HCT116 (cell line): ENCODE measurements around the gene CLEC17A. TPM values are rescaled to one million over a fixed set of nuclear protein-coding genes. Genes with fewer than 3 reads are reported as not detected.
"Not testable (repeated sequence)": the region's sequence is repeated elsewhere in the genome, so short reads cannot be mapped to it uniquely, and the experiment has no call there.

Experiments
- ATAC-seq: fragments of 200-7000 bp; cut with Tn5 transposase; 2 replicates; pipeline ENCODE4 v1.9.1; 2020; ENCODE audit warnings: mild to moderate bottlenecking, moderate library complexity
- BruUV-seq: library from RNA; stranded (reverse); fragments of 400-500 nt; replicated peaks from 2 replicates; lab custom pipeline; 2021; lab: Mats Ljungman, UMichigan
- CTCF ChIA-PET: fragments of 300-600 bp; sonication (Branson Sonifier 250); formaldehyde crosslinking; loops from one replicate; lab custom pipeline; 2021; ENCODE audit warnings: antibody characterized with exemption; lab: Charles Lee
- POLR2A ChIA-PET: fragments of 300-600, 350-600 bp; sonication (Branson Sonifier 250); formaldehyde crosslinking; loops from one replicate; lab custom pipeline; 2021; ENCODE audit warnings: antibody characterized with exemption; lab: Charles Lee
- RAD21 ChIA-PET, 2 experiments: fragments of 300-600 bp; sonication (Branson Sonifier 250); formaldehyde crosslinking; loops; one replicate each; lab custom pipeline; 2023; ENCODE audit warnings: low total read pairs in 2 of 2; ENCODE audit not compliant: uncharacterized antibody in 2 of 2, unreplicated experiment in 2 of 2, low non-redundant PET in 1 of 2; lab: Charles Lee
- DNase-seq: peaks from one replicate; pipeline ENCODE4 v3.0.0-alpha.2; 2010; ENCODE audit warnings: low read depth, low spot score
- H2AFZ ChIP-seq: fragments of 200-600 bp; shearing (Covaris generic), sonication (generic); 2 replicates; pipeline ENCODE4 v1.6.1; 2017; ENCODE audit warnings: low read depth, mixed run types, mixed read lengths, antibody characterized with exemption, low read length; ENCODE audit not compliant: poor library complexity, severe bottlenecking
- H3K27ac ChIP-seq: 2 replicates; pipeline ENCODE4 v1.5.1; 2012; ENCODE audit warnings: low read depth, low read length
- H3K27me3 ChIP-seq: fragments of 200-600 bp; sonication (generic); 2 replicates; pipeline ENCODE4 v1.6.1; 2016; ENCODE audit warnings: mixed run types, low read length, mixed read lengths; ENCODE audit not compliant: insufficient read depth
- H3K36me3 ChIP-seq, 2 experiments: fragments of 200-500 bp in 1 of 2; fragments of 200-600 bp in 1 of 2; sonication (Bioruptor generic) in 1 of 2; sonication (generic) in 1 of 2; 2 replicates each; pipeline versions ENCODE4 v1.5.1 to v1.6.1; 2014 to 2016; ENCODE audit warnings: low read length in 2 of 2, inconsistent platforms in 1 of 2, mixed read lengths in 1 of 2, mixed run types in 1 of 2; ENCODE audit not compliant: insufficient read depth in 2 of 2, control insufficient read depth in 1 of 2
- H3K4me1 ChIP-seq, 2 experiments: fragments of 200-600 bp in 1 of 2; sonication (generic) in 1 of 2; 2 replicates each; pipeline versions ENCODE4 v1.5.1 to v1.6.1; 2012 to 2017; ENCODE audit warnings: low read length in 2 of 2, inconsistent platforms in 1 of 2, mild to moderate bottlenecking in 1 of 2, mixed read lengths in 1 of 2, mixed run types in 1 of 2, moderate library complexity in 1 of 2; ENCODE audit not compliant: insufficient read depth in 2 of 2, control insufficient read depth in 1 of 2
- H3K4me2 ChIP-seq: fragments of 200-600 bp; sonication (generic); 2 replicates; pipeline ENCODE4 v1.6.1; 2017; ENCODE audit warnings: mixed run types, low read length, mixed read lengths
- H3K4me3 ChIP-seq, 2 experiments: fragments of 200-600 bp in 1 of 2; sonication (generic) in 1 of 2; replicated peaks in 1 of 2; 2 replicates each; pipeline ENCODE4 v1.5.1; 2011 to 2016; ENCODE audit warnings: low read length in 2 of 2, control low read depth in 1 of 2, low read depth in 1 of 2, mild to moderate bottlenecking in 1 of 2, mixed read lengths in 1 of 2, mixed run types in 1 of 2
- H3K79me2 ChIP-seq: fragments of 200-600 bp; sonication (generic); 2 replicates; pipeline ENCODE4 v1.6.1; 2017; ENCODE audit warnings: mild to moderate bottlenecking, mixed run types, low read length, moderate library complexity, mixed read lengths; ENCODE audit not compliant: insufficient read depth
- H3K9ac ChIP-seq: fragments of 200-600 bp; sonication (generic); 2 replicates; pipeline ENCODE4 v1.6.1; 2016; ENCODE audit warnings: low read length, mixed read lengths
- H3K9me2 ChIP-seq: fragments of 200-600 bp; sonication (generic), shearing (Covaris generic); 2 replicates; pipeline ENCODE4 v1.6.1; 2017; ENCODE audit warnings: mixed run types, mild to moderate bottlenecking, moderate library complexity; ENCODE audit not compliant: insufficient read depth
- H3K9me3 ChIP-seq, 2 experiments: fragments of 200-500 bp in 1 of 2; fragments of 200-600 bp in 1 of 2; sonication (Bioruptor generic) in 1 of 2; sonication (generic) in 1 of 2; 2 replicates each; pipeline ENCODE4 v1.6.1; 2014 to 2017; ENCODE audit warnings: low read length in 2 of 2, mixed read lengths in 2 of 2, inconsistent platforms in 1 of 2, low read depth in 1 of 2, mild to moderate bottlenecking in 1 of 2, mixed run types in 1 of 2, moderate library complexity in 1 of 2; ENCODE audit not compliant: control insufficient read depth in 1 of 2, insufficient read depth in 1 of 2
- H4K20me1 ChIP-seq: fragments of 200-600 bp; sonication (generic), shearing (Covaris generic); 2 replicates; pipeline ENCODE4 v1.6.1; 2017; ENCODE audit warnings: mixed run types, mild to moderate bottlenecking, moderate library complexity; ENCODE audit not compliant: insufficient read depth
- CBX3 ChIP-seq: IDR thresholded peaks from 2 replicates; pipeline ENCODE4 v1.6.1; 2012; ENCODE audit warnings: low read depth
- CEBPB ChIP-seq: IDR thresholded peaks from 2 replicates; pipeline ENCODE4 v1.6.1; 2012; ENCODE audit warnings: low read depth
- EZH2 ChIP-seq: fragments of 200-600 bp; sonication (generic); IDR thresholded peaks from 2 replicates; pipeline ENCODE4 v1.6.1; 2017; ENCODE audit warnings: antibody characterized with exemption, mixed run types
- FOSL1 ChIP-seq: IDR thresholded peaks from 2 replicates; pipeline ENCODE4 v1.6.1; 2012; ENCODE audit warnings: low read depth
- POLR2A ChIP-seq: IDR thresholded peaks from 2 replicates; pipeline ENCODE4 v1.7.0; 2011; ENCODE audit warnings: borderline replicate concordance; ENCODE audit not compliant: insufficient read depth, insufficient read length; ENCODE audit errors: extremely low read depth
- POLR2AphosphoS5 ChIP-seq: IDR thresholded peaks from 2 replicates; pipeline ENCODE4 v1.6.1; 2011; ENCODE audit warnings: mild to moderate bottlenecking, low read depth, low read length, moderate library complexity
- REST ChIP-seq: IDR thresholded peaks from 2 replicates; pipeline ENCODE4 v1.6.1; 2012; ENCODE audit warnings: low read depth
- SIN3A ChIP-seq: IDR thresholded peaks from 2 replicates; pipeline ENCODE4 v1.6.1; 2012; ENCODE audit warnings: low read depth
- SP1 ChIP-seq: IDR thresholded peaks from 2 replicates; pipeline ENCODE4 v1.6.1; 2012; ENCODE audit warnings: low read depth
- YY1 ChIP-seq: IDR thresholded peaks from 2 replicates; pipeline ENCODE4 v1.6.1; 2011; ENCODE audit warnings: low read length, low read depth, moderate library complexity, mild to moderate bottlenecking; ENCODE audit not compliant: insufficient replicate concordance; ENCODE audit errors: extremely low read depth
- ZBTB33 ChIP-seq: IDR thresholded peaks from 2 replicates; pipeline ENCODE4 v1.6.1; 2011; ENCODE audit warnings: mild to moderate bottlenecking, low read length, moderate library complexity; ENCODE audit not compliant: insufficient replicate concordance; ENCODE audit errors: extremely low read depth
- intact Hi-C: fragments of 100-400 bp; cut with micrococcal nuclease; formaldehyde crosslinking; loops from 2 replicates; pipeline ENCODE4 v1.10.0; 2022
- total RNA-seq: library from RNA; stranded (reverse); gene quantifications from one replicate; pipeline ENCODE4 v1.2.1, GENCODE V29; 2021; ENCODE audit not compliant: unreplicated experiment
- TF ChIP-seq, protein P1 (sequence below), 3 experiments: fragments of 200-600 bp in 1 of 3; sonication (generic) in 1 of 3; IDR thresholded peaks in 2 of 3; conservative IDR thresholded peaks in 1 of 3; 2 replicates each; pipeline ENCODE4 v1.5.1; 2012 to 2017; ENCODE audit warnings: low read depth in 2 of 3, low read length in 2 of 3, antibody characterized with exemption in 1 of 3, borderline replicate concordance in 1 of 3, control low read depth in 1 of 3, mild to moderate bottlenecking in 1 of 3, mixed read lengths in 1 of 3, mixed run types in 1 of 3, moderate library complexity in 1 of 3; ENCODE audit not compliant: insufficient read depth in 1 of 3
- TF ChIP-seq, protein P2 (sequence below): IDR thresholded peaks from 2 replicates; pipeline ENCODE4 v1.6.1; 2012

CLEC17A gene
- total RNA-seq, 1 experiment from 2014 or later: not detected

DNA sequence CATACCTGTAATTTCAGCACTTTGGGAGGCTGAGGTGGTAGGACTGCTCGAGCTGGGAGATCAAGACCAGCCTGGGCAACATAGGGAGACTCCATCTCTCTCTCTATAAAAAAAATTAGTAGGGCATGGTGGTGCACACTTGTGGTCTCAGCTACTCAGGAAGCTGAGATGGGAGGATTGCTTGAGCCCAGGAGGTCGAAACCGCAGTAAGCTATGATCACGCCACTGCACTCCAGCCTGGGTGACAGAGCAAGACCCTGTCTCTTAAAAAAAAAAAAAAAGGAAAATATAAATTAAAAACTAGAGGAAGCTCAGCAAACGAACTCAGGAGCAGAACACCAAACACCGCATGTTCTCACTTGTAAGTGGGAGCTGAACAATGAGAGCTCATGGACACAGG is 41.6 kb downstream of the CLEC17A start:
- RAD21 ChIA-PET: interaction anchor here in 1 of 2 experiments (0.6 kb wide), 1 partner anchor 9 kb away, joined by 3 read pairs; no protein-coding TSS in a partner anchor
- not testable (repeated sequence) for ATAC-seq, BruUV-seq

DNA sequence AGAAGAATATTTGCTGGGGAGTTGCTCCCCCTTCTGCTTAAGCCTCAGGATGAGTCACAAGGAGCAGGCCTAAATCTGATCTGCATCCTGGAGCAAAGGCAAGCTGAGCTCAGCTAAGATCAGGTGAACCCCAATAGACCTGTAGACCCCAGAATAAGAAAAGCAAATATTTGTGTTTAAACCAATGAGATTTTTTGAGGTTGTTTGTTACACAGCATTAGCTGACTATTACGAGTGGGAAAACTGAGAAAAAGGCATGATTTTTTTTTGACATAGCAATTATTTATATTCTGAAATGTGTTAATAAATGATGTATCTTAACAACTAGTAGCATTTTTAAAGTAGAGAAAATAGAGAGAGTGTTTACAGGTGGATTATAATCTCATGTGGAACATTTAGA is 46.7 kb downstream of the CLEC17A start:
- Histone ChIP-seq H3K4me1 (no peaks in the 10 kb centered on the region), H3K4me2 (no peak overlapping the region), H3K27ac (no peak overlapping the region), H2AFZ (no peak overlapping the region), H3K9me2 (no peaks in the 10 kb centered on the region), H3K9ac (no peak overlapping the region), H3K9me3 (peaks cover 0 to 7% of the 10 kb centered on the region in 2 experiments; a peak in 1 of 4 replicates), H3K79me2 (no peaks in the 10 kb centered on the region), H3K4me3 (no peak overlapping the region), H3K27me3 (no peaks in the 10 kb centered on the region), H3K36me3 (no peaks in the 10 kb centered on the region), H4K20me1 (no peaks in the 10 kb centered on the region)
- DNase-seq (no peak), ATAC-seq (no peak)
- intact Hi-C loops: no loop called here
- RAD21 ChIA-PET: no interaction called here
- CTCF ChIA-PET: no interaction called here
- BruUV-seq: no TSS peak
- POLR2A ChIA-PET: no interaction called here
- TF ChIP-seq POLR2AphosphoS5 (no peak), REST (no peak), CBX3 (no peak), SIN3A (no peak), YY1 (no peak), FOSL1 (no peak), CEBPB (no peak), ZBTB33 (no peak), SP1 (no peak), EZH2 (no peak), POLR2A (no peak)
- TF ChIP-seq, protein P1, sequence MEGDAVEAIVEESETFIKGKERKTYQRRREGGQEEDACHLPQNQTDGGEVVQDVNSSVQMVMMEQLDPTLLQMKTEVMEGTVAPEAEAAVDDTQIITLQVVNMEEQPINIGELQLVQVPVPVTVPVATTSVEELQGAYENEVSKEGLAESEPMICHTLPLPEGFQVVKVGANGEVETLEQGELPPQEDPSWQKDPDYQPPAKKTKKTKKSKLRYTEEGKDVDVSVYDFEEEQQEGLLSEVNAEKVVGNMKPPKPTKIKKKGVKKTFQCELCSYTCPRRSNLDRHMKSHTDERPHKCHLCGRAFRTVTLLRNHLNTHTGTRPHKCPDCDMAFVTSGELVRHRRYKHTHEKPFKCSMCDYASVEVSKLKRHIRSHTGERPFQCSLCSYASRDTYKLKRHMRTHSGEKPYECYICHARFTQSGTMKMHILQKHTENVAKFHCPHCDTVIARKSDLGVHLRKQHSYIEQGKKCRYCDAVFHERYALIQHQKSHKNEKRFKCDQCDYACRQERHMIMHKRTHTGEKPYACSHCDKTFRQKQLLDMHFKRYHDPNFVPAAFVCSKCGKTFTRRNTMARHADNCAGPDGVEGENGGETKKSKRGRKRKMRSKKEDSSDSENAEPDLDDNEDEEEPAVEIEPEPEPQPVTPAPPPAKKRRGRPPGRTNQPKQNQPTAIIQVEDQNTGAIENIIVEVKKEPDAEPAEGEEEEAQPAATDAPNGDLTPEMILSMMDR (IDR thresholded peaks at IDR 0.05 in 2 of 3, conservative IDR thresholded peaks at IDR 0.05 in 1 of 3; ENCODE audit: borderline replicate concordance in 1 of 3, insufficient read depth in 1 of 3, low read depth in 2 of 3, low read length in 2 of 3): no peak
- TF ChIP-seq, protein P2, sequence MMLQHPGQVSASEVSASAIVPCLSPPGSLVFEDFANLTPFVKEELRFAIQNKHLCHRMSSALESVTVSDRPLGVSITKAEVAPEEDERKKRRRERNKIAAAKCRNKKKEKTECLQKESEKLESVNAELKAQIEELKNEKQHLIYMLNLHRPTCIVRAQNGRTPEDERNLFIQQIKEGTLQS: no peak

More for the DNA sequence above, 41.6 kb downstream of the CLEC17A start:
- intact Hi-C loops, CTCF ChIA-PET, H2AFZ ChIP-seq, H3K27ac ChIP-seq, H3K4me2 ChIP-seq, H3K79me2 ChIP-seq, H3K4me1 ChIP-seq, H3K4me3 ChIP-seq, H3K9me3 ChIP-seq, H4K20me1 ChIP-seq, H3K9ac ChIP-seq, H3K9me2 ChIP-seq, H3K36me3 ChIP-seq, H3K27me3 ChIP-seq, POLR2A ChIA-PET, DNase-seq: not testable (repeated sequence)
